ENCODE data around the gene SGIP1. TPM values are rescaled to one million over a fixed set of nuclear protein-coding genes. Genes with fewer than 3 reads are reported as not detected.

Gene SGIP1
- total RNA-seq, 1 donor from 2014 or later = 16.0 TPM

GRCh38 chr1:66729119-66729518 lies 195.2 kb downstream of the SGIP1 start:
- no peaks in the 10 kb centered on the region for H3K36me3 Mint-ChIP-seq (ENCODE audit: insufficient read depth)
- no peak overlapping the region for H3K27ac Mint-ChIP-seq
- no peak for DNase-seq (ENCODE audit: low spot score, unreplicated experiment)
- no peaks in the 10 kb centered on the region for H3K4me1 Mint-ChIP-seq (ENCODE audit: low read depth)
- TF ChIP-seq, protein P1, sequence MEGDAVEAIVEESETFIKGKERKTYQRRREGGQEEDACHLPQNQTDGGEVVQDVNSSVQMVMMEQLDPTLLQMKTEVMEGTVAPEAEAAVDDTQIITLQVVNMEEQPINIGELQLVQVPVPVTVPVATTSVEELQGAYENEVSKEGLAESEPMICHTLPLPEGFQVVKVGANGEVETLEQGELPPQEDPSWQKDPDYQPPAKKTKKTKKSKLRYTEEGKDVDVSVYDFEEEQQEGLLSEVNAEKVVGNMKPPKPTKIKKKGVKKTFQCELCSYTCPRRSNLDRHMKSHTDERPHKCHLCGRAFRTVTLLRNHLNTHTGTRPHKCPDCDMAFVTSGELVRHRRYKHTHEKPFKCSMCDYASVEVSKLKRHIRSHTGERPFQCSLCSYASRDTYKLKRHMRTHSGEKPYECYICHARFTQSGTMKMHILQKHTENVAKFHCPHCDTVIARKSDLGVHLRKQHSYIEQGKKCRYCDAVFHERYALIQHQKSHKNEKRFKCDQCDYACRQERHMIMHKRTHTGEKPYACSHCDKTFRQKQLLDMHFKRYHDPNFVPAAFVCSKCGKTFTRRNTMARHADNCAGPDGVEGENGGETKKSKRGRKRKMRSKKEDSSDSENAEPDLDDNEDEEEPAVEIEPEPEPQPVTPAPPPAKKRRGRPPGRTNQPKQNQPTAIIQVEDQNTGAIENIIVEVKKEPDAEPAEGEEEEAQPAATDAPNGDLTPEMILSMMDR (IDR thresholded peaks at IDR 0.05; ENCODE audit: unreplicated experiment) = no peak
- peaks cover 5% of the 10 kb centered on the region for H3K9me3 Mint-ChIP-seq (ENCODE audit: low read depth)
- no peak overlapping the region for H3K4me3 Mint-ChIP-seq (ENCODE audit: low read depth)
- H3K27me3 Mint-ChIP-seq = peaks cover 22% of the 10 kb centered on the region

DNA sequence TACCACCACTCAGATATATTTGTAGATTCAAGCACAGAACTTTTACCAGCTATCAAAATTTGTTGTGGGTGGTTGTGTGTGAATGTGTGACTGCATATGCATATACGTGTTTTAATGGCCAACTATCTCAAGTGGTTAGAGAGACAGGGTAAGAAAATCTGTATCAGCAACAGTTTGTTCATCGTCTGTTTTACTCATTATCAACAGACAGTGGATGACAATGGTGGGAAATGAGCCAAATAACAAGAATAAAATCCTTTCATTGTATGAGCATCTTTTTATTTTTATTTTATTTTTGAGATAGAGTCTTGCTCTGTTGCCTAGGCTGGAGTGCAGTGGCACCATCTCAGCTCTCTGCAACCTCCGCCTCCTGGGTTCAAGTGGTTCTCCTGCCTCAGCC lies 195.6 kb downstream of the SGIP1 start:
- Mint-ChIP-seq H3K27me3 (peaks cover 21% of the 10 kb centered on the region), H3K4me1 (ENCODE audit: low read depth) (no peaks in the 10 kb centered on the region), H3K27ac (no peak overlapping the region), H3K9me3 (ENCODE audit: low read depth) (peaks cover 5% of the 10 kb centered on the region), H3K36me3 (ENCODE audit: insufficient read depth) (no peaks in the 10 kb centered on the region), H3K4me3 (ENCODE audit: low read depth) (no peak overlapping the region)
- TF ChIP-seq, protein P1 (IDR thresholded peaks at IDR 0.05; ENCODE audit: unreplicated experiment) = no peak
- DNase-seq (ENCODE audit: low spot score, unreplicated experiment) = no peak

DNA sequence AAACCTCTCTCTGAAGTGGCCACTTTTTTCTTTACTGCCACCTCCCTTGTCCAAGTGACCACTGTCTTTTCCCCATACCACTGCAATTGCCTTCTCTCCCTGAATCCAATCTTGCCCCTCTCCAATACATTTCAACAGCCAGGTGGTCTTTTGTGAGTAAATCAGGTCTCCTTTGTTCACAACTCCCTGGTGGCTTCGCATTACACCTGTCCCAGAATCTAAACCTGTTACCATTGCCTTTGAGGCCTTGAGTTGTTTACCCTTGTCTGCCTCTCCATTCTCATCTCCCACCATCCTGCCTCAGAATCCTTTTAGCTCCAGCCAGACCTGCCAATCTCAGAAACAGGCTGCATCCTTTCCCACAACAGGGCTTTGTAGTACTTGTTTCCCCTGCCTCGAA lies 196.5 kb downstream of the SGIP1 start:
- TF ChIP-seq, protein P1 (IDR thresholded peaks at IDR 0.05; ENCODE audit: unreplicated experiment) = no peak
- H3K27ac Mint-ChIP-seq = no peak overlapping the region
- DNase-seq (ENCODE audit: low spot score, unreplicated experiment) = no peak
- no peaks in the 10 kb centered on the region for H3K4me1 Mint-ChIP-seq (ENCODE audit: low read depth)
- no peaks in the 10 kb centered on the region for H3K36me3 Mint-ChIP-seq (ENCODE audit: insufficient read depth)
- H3K9me3 Mint-ChIP-seq (ENCODE audit: low read depth) = peaks cover 5% of the 10 kb centered on the region
- peaks cover 16% of the 10 kb centered on the region for H3K27me3 Mint-ChIP-seq
- H3K4me3 Mint-ChIP-seq (ENCODE audit: low read depth) = no peak overlapping the region

GRCh38 chr1:66731170-66731865 lies 197.4 kb downstream of the SGIP1 start:
- no peak for DNase-seq (ENCODE audit: low spot score, unreplicated experiment)
- Mint-ChIP-seq H3K4me1 (ENCODE audit: low read depth) (no peaks in the 10 kb centered on the region), H3K27ac (no peak overlapping the region), H3K36me3 (ENCODE audit: insufficient read depth) (no peaks in the 10 kb centered on the region), H3K4me3 (ENCODE audit: low read depth) (no peak overlapping the region), H3K9me3 (ENCODE audit: low read depth) (peaks cover 5% of the 10 kb centered on the region), H3K27me3 (peaks cover 9% of the 10 kb centered on the region)
- TF ChIP-seq, protein P1 (IDR thresholded peaks at IDR 0.05; ENCODE audit: unreplicated experiment) = no peak

- Mint-ChIP-seq H3K27me3 (peaks cover 5% of the 10 kb centered on the region), H3K9me3 (ENCODE audit: low read depth) (peaks cover 5% of the 10 kb centered on the region), H3K4me1 (ENCODE audit: low read depth) (no peaks in the 10 kb centered on the region), H3K4me3 (ENCODE audit: low read depth) (no peak overlapping the region), H3K36me3 (ENCODE audit: insufficient read depth) (no peaks in the 10 kb centered on the region), H3K27ac (no peak overlapping the region)
- TF ChIP-seq, protein P1 (IDR thresholded peaks at IDR 0.05; ENCODE audit: unreplicated experiment) = no peak
- DNase-seq (ENCODE audit: low spot score, unreplicated experiment) = no peak
Observed at GRCh38 chr1:66732407-66733166, 198.6 kb downstream of the SGIP1 start.

Measured in progenitor cell of endocrine pancreas (in vitro differentiated cells).